Ammon's horn (tissue), 1 donor: ENCODE data around the gene IRF2BP1.

Source experiments
- DNase-seq: peaks from one replicate; pipeline ENCODE4 v3.0.0-alpha.2; 2016; ENCODE audit warnings: low spot score

The IRF2BP1 gene, protein sequence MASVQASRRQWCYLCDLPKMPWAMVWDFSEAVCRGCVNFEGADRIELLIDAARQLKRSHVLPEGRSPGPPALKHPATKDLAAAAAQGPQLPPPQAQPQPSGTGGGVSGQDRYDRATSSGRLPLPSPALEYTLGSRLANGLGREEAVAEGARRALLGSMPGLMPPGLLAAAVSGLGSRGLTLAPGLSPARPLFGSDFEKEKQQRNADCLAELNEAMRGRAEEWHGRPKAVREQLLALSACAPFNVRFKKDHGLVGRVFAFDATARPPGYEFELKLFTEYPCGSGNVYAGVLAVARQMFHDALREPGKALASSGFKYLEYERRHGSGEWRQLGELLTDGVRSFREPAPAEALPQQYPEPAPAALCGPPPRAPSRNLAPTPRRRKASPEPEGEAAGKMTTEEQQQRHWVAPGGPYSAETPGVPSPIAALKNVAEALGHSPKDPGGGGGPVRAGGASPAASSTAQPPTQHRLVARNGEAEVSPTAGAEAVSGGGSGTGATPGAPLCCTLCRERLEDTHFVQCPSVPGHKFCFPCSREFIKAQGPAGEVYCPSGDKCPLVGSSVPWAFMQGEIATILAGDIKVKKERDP

DNA sequence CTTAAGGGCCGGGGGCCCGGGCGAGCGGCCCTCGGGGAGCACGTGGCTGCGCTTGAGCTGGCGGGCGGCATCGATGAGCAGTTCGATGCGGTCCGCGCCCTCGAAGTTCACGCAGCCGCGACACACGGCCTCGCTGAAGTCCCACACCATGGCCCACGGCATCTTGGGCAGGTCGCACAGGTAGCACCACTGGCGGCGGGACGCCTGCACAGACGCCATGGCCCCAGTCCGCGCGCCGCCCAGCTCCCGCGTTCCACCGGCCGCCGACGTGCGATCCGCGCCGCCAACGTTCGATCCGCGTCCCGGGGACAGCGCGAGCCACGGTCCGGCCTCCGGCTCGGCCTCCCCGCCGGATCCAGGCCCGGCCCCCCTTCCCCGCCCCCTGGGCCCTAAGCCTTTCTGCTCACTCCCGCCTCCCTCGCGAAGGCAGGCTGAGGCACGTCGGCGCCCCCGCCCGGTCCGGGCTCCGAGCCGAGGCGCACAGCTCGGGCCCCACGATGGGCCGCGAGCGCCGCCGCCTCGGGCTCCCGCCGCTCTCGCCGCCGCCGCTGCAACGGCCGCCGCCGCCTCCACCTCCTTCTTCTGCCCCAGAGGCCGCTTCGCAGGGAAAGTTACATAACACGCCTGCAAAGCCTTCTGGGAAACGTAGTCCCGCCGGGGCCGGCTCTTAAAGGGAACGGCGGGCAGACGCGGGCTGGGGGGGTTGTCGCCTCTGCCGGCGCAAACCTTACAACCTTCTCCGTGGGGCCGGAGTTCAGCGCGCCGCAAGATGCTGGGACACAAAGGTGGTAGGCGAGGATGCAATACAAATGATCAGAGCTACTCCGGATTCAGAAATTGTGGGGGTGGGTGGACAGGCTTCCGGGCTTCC lies at the start of gene IRF2BP1:
Gene IRF2BP1 (minus strand): TSS at position 586 of the 871 bp plus-strand sequence. CDS start 367 bp downstream, at position 219.
- peak; percentile 94 for DNase-seq

DNA sequence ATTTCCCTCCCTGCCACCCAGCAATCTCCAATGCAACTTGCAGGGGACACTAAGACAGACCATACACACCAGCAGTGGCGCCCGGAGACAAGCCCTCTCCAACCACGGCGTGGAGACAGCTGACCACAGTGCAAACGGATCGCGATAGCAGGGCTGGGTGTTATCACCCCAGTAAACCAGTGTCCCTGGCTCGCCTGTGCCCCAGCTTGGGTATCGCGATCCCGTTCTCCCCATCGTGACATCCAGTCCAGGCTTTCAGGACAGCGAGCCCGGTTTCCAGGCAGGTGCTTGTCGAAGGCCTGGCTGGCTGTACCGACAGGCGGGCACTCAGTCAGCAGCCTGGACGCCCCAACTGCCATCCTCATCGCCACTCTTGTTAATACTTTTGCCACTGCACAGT lies 49.3 kb upstream of the IRF2BP1 start:
- no peak for DNase-seq

DNA sequence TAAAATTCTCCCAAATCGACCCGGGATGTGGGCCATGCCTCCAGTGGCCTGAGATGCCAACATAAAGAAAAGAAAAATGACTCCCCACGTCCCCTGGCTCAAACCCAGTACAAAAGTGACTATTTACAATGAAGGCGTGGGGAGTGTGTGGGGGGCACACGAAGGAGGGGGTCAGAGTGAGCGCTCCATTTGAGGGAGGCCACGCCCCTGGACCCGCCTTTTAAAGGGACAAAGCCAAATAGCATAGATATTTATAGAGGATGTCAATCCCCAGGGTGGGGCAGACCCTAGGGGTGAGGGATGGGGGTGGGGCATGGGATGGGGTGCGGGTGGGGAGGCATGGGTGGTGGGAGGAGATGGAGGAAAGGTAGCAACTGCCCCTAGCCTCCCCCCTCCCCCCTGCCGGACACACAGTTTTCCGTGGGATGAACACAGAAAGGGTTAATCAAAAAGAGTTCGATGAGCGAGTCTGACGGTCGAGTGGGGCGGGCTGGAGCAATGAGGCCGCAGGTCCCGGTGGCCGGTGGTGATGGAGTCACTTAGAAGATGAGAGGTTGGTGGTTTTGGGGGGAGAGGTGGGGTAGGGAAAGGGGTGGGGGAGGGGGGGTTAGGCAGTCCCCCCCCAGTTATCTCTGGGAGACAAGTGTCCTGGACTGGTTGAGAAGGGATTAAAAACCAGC lies 48.8 kb upstream of the IRF2BP1 start:
- DNase-seq = no peak

DNA sequence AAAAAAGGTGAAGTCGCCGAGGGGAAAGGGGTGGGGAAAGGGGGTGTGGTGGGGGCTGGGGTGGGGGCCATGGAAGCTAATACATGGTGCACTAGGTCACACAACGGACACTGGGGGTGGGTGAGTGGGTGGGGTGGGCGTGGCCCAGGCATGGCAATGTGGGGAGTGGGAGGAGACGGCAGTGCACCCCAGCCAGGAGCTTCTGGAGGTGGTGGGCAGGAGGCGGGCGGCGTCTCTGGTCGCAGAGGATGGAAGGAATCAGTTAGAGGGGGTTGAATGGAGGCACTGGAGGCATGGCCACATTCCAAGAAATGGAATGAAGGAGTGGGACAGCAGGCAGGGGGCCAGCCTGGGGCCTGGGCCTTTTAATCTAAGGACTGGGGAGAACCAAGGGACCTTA lies 47.8 kb upstream of the IRF2BP1 start:
- no peak for DNase-seq

DNA sequence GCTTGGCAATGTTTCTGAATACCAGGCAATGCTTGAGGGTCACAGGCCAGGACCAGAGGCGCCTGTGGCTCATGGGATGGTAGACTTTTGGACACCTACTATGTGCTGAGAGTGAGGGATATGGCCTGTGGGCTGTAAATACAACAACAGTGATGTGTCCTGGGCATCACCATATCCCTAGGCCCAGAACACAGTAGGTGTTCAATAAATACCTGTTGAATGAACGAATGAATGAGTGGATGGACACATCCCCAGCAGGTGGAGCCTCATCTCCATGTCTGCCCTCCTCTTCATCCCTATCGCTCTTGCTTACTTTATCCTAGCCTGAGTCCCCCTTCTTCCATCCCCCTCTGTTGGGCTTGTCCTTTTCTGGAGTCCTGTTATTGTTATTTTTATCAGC lies 45.1 kb upstream of the IRF2BP1 start:
- no peak for DNase-seq

DNA sequence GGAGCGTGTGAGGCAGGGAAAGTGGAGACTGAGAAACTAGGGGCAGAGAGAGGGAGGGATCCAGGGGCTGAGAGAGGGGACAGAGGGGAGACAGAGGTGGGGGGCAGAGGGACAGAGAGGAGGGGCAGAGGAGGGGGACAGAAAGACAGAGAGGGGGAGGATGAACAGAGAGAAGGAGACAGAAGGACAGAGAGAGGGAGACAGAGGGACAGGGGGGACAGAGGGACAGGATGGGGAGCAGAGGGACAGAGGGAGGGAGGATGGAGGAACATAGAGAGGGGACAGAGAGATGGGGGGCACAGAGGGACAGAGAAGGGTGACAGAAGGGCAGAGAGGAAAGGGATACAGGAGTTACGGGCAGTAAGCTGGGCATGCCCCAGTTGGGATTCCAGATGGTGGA lies 43.3 kb upstream of the IRF2BP1 start:
- no peak for DNase-seq

DNA sequence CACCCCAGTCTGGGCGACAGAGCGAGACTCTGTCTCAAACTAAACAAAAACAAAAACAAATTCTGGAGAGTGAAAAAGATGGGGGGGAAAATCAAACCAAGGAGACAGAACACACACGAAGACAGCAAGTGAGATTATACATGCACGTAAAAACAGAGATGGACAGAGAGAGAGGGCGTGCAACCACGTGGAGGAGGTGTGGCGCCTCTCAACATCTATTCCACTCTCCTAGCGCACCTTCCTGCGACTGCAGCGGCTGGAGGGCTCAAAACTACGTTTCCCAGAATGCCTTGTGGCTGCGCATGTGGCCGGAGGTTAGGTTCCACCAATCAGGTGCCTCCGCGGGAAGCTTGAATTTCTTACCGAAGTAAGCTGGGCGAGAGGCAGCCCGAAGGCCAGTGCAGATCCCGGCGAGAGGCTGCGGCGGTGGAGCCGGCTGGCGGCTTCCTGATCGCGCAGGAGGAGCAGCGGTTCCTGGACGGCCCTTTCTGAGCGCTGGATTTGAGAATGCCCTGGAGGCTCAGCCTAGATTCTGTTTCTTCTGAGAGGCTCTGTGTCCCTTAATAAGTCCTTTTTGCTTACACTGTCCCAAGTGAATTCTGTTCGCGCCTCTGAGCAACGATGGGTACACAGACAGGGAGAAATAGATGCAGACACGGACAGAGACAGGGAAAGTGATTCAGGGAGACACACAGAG lies 41.8 kb upstream of the IRF2BP1 start:
- DNase-seq = peak; percentile 92

DNA sequence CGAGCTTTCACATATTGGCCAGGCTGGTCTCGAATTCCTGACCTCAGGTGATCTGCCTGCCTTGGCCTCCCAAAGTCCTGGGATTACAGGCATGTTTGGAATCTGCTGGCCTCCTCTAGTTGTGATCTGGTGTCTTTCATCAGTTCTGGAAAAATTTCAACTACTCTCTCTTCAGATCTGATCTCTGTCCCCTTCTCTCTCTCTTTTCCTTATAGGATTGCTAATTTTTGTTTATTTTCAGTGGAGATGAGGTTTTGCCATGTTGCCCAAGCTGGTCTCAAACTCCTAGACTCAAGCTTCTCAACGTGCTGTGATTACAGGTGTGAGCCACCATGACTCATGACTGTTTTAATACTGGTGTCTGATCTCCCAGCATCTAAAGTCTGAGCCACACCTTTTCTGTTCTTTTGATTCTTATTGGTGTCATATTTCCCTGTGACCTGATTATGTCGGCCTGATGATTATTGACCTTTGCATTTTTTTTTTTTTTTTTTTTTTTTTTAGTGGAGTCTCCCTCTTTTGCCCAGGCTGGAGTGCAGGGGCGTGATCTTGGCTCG lies 39.0 kb upstream of the IRF2BP1 start:
- DNase-seq = no peak

DNA sequence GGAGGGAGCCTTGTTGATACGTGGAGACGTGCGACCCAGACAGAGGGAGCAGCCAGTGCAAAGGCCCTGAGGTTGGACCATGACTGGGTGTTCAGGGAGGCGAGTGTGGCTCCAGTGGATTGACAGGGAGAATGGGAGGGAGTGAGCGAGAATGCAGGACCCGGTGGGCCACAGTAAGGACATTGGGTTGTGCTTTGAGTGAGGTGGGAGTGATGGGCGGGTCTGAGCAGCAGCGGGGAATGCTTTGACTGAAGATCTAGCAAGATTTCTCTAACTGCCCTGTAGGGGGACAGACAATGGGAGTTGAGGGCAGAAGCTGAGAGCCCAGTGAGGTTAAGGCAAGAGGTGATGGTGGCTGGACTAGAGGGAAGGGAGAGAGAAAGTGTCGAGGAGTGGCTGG lies 36.3 kb upstream of the IRF2BP1 start:
- DNase-seq = no peak

DNA sequence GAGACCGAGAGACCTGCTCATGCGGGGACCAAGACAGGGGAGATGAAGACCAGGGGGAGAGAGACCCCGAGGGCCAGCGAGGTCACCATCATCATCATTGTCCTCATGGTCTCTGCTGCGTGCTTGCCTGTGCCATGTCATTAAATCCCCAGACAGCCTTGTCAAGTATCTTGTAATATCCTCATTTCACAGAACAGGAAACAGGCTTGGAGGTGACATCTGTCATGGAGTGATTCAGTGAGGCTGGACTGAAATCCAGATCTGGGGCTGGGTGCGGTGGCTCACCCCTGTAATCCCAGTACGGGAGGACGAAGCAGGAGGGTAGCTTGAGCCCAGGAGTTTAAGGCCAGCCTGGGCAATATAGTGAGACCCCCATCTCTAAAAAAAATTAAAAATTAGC lies 34.5 kb upstream of the IRF2BP1 start:
- no peak for DNase-seq

DNA sequence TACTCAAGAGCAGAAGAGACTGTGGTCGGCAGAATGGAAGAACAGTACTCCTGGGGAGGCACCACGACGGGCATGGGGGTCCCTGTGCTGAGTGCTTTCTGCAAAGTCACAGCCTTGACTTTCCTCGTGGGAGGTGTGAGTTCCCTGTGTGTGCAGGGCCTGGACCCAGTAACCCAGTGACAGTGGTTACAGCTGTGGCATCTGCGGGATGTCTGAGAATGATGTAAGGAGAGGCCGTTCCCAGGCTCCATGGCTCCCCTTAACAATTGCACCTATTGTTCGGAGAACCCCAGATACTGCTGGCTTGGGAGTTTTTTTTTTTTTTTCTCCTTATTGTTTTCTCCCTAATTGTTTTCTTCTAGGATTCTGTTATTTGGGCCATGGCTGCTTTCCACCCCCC lies 33.7 kb upstream of the IRF2BP1 start:
- peak; percentile 81 for DNase-seq

DNA sequence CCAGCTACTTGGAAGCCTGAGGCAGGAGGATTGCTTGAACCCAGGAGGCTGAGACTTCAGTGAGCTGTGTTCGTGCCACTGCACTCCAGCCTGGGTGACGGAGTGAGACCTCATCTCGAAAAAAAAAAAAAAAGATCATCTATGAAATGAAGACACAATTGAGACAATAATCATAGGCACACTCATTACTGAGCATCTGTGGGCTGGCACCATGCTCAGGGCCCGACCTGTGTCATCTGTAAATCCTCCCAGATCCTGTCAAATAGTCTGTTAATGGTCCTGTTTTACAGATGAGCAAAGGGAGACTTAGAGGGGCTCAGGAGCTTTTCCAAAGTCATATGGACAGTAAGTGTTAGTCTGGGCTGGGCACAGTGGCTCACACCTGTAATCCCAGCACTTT lies 32.8 kb upstream of the IRF2BP1 start:
- no peak for DNase-seq

DNA sequence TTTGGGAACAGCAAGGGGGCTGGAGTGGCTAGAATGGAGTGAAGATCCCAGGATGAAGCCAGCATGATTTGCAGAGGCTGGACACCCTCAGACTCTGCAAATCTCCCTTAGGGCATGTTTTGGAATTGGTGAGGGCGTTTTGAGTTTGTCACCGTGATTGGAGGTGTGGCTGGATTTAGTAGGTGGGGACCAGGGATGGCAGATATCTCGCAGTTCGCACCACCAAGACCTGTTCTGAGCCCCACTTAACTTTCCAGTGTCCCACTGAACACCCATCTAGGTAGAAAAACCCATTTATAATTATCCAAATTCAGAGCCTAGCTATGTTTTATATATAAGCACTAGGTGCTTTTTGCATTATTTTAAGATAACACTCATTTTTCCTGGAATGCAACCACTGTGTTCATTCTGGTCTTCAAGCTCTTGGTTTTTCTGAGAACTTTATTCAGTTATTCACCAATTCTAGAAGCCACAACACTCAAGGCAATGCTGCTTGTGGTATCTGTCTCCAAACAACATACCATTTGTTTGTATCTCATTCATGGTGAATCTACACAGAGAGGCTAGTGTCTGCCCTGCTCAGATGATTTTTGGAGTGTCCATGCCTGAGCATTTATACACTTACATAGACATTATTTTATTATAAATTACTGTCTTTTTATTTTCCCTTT lies 31.6 kb upstream of the IRF2BP1 start:
- DNase-seq = peak; percentile 77

DNA sequence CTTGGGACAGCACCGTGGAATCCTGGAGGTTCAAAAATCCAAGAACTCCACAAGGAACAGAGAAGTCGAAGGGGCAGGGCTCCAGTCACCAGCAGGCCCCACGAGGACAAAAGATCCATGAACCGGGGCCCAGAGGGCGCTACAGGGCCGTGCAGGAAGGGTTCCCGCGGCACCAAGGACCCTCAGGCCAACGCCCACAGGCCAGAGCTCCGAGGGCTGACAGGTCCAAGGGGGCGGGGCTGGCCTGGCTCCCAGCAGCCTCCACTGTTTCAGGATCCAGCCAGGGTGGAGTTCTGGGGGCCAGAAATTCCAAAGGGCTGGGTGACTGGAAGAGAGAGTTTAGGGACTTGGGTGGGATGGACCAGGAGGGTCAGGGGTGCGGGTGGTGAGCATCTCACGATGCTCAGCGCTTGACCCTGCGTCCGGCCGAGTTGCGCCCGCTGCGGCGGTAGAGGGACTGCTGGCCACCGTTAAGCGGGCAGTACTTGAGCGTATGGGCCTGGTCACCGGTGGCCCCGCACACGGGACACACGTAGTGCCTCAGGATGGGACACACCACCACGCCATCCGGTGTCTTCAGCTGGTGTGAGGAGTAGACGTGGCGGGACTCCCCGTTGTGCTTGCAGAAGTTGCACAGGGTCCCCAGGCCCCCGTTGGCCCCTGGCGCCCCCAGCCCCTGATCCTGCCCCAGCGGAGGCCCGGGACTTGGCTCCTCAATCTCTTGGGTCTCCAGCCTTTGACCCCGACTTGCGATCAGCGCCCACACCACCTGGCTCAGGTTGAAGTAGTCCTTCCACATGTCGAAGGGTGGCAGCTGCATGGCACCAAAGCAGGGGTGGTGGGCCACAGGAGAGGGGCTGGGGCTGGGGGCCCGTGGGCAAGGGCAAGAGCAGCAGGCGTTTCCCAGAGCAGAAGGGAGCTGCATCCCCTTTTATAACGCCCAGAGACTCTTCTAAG lies 28.2 kb upstream of the IRF2BP1 start, which contains the start of gene NANOS2:
Gene NANOS2 (minus strand): TSS at position 905 of the 957 bp plus-strand sequence. CDS start 85 bp downstream, at position 820.
- no peak for DNase-seq

DNA sequence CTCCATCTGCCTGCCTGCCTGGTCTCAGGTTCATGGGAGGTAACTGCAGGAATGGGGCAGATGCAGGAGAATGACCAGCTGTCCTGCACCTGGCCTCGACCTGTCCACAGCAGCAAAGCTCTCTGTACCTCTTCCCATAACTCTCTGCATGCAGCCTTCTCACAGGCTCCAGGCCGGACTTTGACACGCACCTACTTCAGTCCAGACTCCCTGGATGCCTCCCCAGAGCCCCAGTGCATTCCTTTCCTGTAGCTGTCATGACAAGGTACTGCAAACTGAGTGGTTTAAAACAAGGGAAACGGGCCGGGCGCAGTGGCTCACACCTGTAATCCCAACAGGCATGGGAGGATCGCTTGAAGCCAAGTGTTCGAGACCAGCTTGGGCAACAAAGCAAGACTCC lies 25.4 kb upstream of the IRF2BP1 start:
- DNase-seq = no peak

DNA sequence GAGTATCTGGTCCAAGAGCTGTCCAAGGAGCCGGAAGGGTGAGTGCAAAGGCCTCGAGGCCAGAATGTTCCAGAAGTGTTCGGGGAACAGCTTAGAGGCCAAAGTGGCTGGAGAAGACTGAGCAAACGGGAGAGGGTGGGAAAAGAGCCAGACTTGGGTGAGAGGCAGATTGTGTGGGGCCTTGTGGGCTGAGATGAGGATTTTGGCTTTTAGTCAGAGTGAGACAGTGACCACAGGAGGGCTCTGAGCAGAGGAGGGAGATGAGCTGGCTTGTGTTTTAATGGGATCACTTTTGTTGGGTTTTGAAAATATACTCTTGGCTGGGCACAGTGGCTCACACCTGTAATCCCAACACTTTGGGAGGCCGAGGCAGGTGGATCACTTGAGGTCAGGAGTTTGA lies 23.0 kb upstream of the IRF2BP1 start:
- no peak for DNase-seq

DNA sequence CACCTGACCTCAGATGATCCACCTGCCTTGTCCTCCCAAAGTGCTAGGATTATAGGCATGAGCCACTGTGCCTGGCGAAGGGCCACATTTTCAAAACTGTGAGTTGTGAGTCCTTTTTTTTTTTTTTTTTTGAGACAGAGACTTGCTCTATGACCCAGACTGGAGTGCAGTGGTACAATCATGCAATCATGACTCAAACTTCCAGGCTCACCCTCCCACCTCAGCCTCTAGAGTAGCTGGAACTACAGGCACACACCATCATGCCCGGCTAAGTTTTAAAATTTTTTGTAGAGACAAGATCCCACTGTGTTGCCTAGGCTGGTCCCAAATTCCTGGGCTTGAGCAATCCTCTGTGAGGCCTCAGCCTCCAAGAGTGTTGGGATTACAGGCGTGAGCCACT lies 20.3 kb upstream of the IRF2BP1 start:
- DNase-seq = no peak

DNA sequence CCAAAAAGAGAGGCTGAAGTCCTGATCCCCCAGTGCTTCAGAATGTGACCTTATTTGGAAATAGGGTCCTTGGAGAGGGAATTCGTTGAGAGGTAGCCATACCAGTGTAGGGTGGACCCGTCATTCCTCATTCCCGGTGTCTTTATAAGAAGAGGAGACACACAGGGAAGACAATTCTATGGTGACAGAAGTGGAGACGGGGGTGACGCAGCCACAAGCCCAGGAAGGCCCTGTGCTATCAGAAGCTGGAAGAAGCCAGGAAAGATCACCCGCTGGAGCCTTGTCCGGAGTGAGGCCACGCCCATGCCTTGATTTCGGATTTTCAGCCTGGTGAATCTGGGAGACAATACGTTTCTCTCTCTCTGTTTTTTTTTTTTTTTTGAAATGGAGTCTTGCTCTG lies 19.1 kb upstream of the IRF2BP1 start:
- no peak for DNase-seq
